ENCODE measurements around the gene MTHFR.

Gene MTHFR

DNA sequence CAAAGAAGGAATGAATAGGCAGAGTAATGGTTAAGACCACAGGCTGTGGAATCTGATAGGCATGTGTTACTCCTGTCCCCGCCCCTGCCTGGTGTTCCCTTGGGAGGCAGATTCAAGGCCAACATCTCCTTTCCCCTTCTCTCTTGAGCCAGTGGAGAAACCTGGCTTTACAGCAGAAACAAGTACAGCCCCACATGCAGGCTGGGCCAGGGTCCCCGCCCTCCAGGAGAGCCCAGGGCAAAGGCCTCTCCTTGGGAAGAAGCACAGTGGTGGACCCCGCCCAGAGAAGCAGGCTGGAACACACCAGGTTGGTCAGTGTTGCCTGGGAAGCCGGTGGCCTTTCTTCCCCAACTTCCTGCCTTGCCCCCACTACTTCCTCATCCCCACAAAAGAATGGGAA is 36.9 kb downstream of the MTHFR start:
- no peak overlapping the region for H3K4me3 ChIP-seq (ENCODE audit: low read depth, low read length)
- TF ChIP-seq, protein P1, sequence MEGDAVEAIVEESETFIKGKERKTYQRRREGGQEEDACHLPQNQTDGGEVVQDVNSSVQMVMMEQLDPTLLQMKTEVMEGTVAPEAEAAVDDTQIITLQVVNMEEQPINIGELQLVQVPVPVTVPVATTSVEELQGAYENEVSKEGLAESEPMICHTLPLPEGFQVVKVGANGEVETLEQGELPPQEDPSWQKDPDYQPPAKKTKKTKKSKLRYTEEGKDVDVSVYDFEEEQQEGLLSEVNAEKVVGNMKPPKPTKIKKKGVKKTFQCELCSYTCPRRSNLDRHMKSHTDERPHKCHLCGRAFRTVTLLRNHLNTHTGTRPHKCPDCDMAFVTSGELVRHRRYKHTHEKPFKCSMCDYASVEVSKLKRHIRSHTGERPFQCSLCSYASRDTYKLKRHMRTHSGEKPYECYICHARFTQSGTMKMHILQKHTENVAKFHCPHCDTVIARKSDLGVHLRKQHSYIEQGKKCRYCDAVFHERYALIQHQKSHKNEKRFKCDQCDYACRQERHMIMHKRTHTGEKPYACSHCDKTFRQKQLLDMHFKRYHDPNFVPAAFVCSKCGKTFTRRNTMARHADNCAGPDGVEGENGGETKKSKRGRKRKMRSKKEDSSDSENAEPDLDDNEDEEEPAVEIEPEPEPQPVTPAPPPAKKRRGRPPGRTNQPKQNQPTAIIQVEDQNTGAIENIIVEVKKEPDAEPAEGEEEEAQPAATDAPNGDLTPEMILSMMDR (IDR thresholded peaks at IDR 0.05; ENCODE audit: low read depth, low read length): no peak

DNA sequence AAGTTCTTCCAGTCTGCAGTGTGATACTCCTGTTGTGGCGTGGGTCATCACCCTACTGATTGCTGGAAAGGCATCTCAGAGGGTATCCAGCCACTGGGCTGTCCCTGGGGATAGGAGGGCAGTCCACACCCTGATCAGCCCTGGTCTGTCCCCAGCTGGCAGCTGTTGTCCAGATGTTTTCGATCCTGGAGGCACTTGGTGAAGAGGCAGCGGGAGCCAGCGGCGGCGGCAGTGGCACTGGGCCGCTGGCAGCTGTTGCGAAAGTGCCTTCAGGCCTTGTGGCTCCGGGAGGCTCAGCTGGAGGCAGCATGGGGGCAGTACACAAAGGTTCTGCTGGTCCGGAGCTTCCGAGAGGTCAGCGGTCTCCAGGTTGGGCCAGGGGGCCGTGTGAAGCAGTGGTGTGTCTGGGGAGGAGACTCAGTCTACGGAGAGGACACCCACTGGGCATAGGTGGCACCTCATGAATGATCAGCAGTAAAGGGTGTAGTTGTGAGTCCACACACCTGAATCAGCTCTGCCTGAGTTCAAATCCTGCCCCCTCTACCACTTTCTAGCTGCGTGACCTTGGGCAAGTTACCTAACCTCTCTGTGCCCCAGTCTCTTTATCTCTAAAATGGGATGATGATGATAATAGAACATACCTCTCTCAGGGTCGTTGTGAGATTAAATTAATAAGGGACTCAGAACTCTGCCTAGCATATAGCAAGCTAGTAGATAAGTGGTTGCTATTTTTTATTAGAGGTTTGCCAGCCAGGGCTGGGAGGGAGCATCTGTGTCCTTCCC is 37.7 kb downstream of the MTHFR start:
- TF ChIP-seq, protein P1 (IDR thresholded peaks at IDR 0.05; ENCODE audit: low read depth, low read length): no peak

DNA sequence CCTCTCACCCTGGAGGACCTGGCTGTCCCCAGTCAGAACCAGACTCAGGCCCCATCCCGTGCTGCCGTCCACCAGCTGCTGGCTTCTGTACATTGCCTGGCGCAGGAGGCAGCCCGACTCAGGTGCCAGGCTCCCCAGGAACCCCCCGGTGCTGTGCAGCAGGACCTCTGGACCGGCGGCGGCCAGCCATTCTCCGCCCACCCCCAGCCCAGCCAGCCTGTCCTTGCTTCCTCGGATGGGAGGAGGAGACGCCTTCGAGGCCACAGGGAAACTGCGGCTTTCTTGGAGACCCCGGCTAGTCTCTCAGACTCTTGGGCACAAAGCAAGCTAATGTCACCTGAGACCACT is 39.4 kb downstream of the MTHFR start:
- no peak overlapping the region for H3K4me3 ChIP-seq (ENCODE audit: low read depth, low read length)
- TF ChIP-seq, protein P1 (IDR thresholded peaks at IDR 0.05; ENCODE audit: low read depth, low read length): no peak

More for the DNA sequence above, 37.7 kb downstream of the MTHFR start:
- no peak overlapping the region for H3K4me3 ChIP-seq (ENCODE audit: low read depth, low read length)

DNA sequence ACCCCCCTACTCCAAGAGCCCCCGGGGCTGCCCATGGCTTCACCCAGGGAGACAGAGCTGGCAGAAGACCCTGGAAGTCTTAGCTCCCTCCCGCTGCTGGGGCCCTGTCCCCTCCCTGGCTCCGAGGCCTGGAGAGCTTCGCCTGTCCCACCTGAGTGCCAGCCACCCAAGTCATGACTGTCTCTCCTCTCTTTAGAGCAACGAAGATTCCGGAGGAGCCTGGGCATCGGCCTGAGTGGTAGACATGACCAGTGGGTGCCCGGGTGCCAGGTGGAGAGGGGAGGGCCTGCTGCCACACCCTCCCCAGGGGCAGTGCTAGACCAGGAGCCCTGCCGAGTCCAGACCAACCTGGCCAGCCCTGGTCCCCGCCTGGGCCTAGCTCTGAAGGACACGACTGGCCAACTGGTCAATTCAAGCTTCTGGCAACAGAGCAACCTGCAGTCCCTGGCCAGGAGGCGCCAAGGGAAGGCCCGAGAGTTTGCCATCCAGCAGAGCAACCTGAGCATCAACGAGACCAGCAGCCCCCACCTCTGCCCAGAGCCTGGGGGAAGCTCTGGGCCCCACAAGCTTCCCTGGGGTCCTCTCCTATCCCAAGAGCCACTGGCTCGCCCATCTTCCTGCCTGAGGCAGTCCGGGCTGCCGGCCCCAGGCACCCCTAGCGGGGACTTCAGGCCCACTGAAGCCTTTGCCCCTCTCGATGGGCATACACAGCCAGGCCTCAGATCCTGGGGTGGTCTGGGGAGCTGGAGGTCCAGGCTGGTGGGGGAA is 39.9 kb downstream of the MTHFR start:
- TF ChIP-seq, protein P1 (IDR thresholded peaks at IDR 0.05; ENCODE audit: low read depth, low read length): no peak
- no peak overlapping the region for H3K4me3 ChIP-seq (ENCODE audit: low read depth, low read length)

DNA sequence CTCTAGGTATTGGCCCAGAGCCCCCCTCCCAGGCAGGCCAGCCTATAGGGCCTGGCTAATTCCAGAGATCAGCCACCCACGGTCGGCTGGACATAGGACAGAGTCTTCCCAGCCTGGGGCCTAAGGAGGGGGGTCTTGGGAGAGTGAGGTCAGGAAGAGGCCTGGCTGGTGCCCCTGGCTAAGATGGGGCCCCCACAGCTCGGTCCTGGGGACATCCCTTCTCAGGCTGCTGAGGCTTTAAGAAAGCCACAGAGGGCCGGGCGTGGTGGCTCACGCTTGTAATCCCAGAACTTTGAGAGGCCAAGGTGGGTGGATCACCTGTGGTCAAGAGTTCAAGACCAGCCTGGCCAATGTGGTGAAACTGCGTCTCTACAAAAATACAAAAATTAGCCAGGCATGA is 41.2 kb downstream of the MTHFR start:
- no peak overlapping the region for H3K4me3 ChIP-seq (ENCODE audit: low read depth, low read length)
- TF ChIP-seq, protein P1 (IDR thresholded peaks at IDR 0.05; ENCODE audit: low read depth, low read length): no peak

DNA sequence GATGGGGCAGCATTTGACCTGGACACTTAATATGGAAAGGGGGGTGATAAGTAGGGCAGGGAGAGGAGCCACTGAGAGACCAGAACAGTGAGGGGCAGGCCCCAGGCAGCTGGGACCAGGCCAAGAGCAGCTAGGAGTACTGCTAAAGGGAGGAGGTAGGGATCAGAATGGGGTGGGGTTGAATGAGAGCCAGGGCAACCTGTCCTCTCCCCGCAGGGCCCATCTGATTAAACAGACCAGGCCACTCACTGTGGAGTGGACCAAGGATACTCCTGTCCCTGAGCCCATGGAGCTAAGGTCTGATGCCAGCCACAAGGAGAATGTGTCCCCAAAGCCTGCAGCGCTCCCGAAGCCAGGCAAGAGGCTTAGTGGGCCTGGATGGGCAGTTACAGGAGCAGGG is 41.6 kb downstream of the MTHFR start:
- H3K4me3 ChIP-seq (ENCODE audit: low read depth, low read length): no peak overlapping the region
- TF ChIP-seq, protein P1 (IDR thresholded peaks at IDR 0.05; ENCODE audit: low read depth, low read length): no peak

DNA sequence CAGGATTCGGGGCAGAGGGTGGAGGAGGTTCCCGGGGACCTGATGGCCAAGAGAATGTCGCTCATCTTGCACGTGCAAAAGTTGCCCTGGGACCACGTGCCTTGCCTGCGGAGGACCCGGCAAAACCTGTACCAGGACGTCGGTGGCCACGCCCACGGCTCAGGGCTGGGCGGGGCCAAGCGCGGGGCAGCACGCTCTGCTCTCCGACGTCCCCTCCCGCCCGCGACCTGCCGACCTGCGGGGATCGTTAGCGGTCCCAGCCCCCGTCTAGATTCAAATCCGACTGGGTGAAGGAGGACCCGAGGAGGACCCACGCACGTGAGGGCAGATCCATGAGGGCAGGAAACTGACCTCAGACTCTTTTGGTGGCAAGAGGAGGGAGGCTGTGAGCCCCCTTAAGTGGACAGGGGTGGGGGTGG is 43.8 kb downstream of the MTHFR start, which contains the start of gene C1orf167:
Gene C1orf167, plus strand, starts transcription at position 206 of the 419 bp plus-strand sequence. CDS start 2,208 bp downstream, outside the sequence.
- H3K4me3 ChIP-seq (ENCODE audit: low read depth, low read length): no peak within 1 kb of the TSS
- TF ChIP-seq, protein P1 (IDR thresholded peaks at IDR 0.05; ENCODE audit: low read depth, low read length): no peak
